Heart left ventricle (tissue), 13 donors: Measurements from ENCODE around the gene ADGRL3.

Experiments
- POLR2A ChIP-seq, 2 donors: fragments of 450-650 bp; IDR thresholded peaks; one replicate each; pipeline ENCODE4 v1.6.1; 2017; ENCODE audit warnings: antibody characterized with exemption in 2 of 2, mild to moderate bottlenecking in 2 of 2, moderate library complexity in 2 of 2
- TF ChIP-seq, protein P1 (sequence below), 12 donors: fragments of 200-600 bp; sonication (generic) in 4 of 12; IDR thresholded peaks; one replicate each; pipeline versions ENCODE4 v1.5.0 to v1.8.0; 2018 to 2022; ENCODE audit warnings: antibody characterized with exemption in 12 of 12, mild to moderate bottlenecking in 5 of 12
- donor health status: ischemic (EF 13 %, LVEDD 7.1; RV severe dilation, severe dysfunction).
- donor health status: DM: no; HTN: yes; CAD: no.
- donor health status: DM: no; HTN: no; CAD: no.
- donor health status: ischemic (EF 25% LVEDD 6.9; RV normal size, moderate dysfunction).
- donor health status: ischemic (EF 25% LVEDD 5.7; RV mildly dilated, moderate dysfunction).
- donor health status: ischemic (EF 35%, LVEDD 5.7; RV mildly dilated, moderate dysfunction).
- donor health status: nonischemic (EF 11% LVEDD 7.7; RV severe dilation, severe dysfunction).
- donor health status: DM: yes; HTN: yes; CAD: no.
- donor health status: PGD.
- donor health status: ischemic (EF 29% LVEDD 5.4; RV normal size, mild dysfunction).
- donor health status: nonischemic (EF 23%, LVEDD 6.1; RV moderate dilation, normal function).

DNA sequence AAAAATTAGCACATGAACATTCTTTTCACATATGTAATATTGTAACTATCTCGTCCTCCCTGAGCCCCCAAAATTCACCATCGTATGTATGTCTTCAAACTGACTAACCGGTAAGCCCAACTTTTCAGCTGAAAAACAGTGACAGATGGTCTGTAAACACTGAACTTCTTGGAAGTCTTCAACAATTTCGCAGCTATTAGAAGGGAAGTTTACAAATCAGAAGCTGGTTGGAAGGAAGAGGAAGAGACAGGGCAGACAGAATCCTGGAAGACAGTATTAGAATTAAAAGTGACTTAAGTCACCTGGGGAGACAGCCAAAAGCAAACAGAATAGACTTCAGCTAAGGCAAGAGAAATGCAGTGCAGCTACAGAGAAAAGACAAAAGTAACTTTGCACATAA is 858.4 kb downstream of the ADGRL3 start:
- TF ChIP-seq, protein P1, sequence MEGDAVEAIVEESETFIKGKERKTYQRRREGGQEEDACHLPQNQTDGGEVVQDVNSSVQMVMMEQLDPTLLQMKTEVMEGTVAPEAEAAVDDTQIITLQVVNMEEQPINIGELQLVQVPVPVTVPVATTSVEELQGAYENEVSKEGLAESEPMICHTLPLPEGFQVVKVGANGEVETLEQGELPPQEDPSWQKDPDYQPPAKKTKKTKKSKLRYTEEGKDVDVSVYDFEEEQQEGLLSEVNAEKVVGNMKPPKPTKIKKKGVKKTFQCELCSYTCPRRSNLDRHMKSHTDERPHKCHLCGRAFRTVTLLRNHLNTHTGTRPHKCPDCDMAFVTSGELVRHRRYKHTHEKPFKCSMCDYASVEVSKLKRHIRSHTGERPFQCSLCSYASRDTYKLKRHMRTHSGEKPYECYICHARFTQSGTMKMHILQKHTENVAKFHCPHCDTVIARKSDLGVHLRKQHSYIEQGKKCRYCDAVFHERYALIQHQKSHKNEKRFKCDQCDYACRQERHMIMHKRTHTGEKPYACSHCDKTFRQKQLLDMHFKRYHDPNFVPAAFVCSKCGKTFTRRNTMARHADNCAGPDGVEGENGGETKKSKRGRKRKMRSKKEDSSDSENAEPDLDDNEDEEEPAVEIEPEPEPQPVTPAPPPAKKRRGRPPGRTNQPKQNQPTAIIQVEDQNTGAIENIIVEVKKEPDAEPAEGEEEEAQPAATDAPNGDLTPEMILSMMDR (IDR thresholded peaks at IDR 0.05), result no peak
- no peak for TF ChIP-seq POLR2A (IDR thresholded peaks at IDR 0.05)
